GM13976 (cell line): ENCODE data around the gene OR13J1.

Source experiments
- DNase-seq: peaks from one replicate; pipeline ENCODE4 v3.0.0; 2012; ENCODE audit warnings: low spot score
- CTCF ChIP-seq: IDR thresholded peaks from 2 replicates; pipeline ENCODE4 v1.5.1; 2012; ENCODE audit warnings: borderline replicate concordance, mild to moderate bottlenecking; ENCODE audit not compliant: insufficient read depth; ENCODE audit errors: extremely low read depth, missing control alignments, control extremely low read depth
- in situ Hi-C: fragments of 300-500 bp; cut with MboI; formaldehyde crosslinking; loops from one replicate; pipeline ENCODE4 v1.12.0; 2022; ENCODE audit warnings: low sequenced_read_pairs, mixed read lengths, inconsistent platforms; ENCODE audit not compliant: unreplicated experiment

The OR13J1 gene

GRCh38 chr9:35882996-35883395, 12.8 kb upstream of the OR13J1 start:
- no peak for DNase-seq
- in situ Hi-C loops: loop anchor here (10.0 kb wide), 1 partner anchor 58 kb away; the partner anchor contains the start of genes FAM221B and TMEM8B
- TF ChIP-seq CTCF: no peak

GRCh38 chr9:35882263-35882848, 12.2 kb upstream of the OR13J1 start:
- peak; percentile 76 for DNase-seq
- TF ChIP-seq CTCF: peak; percentile 89
- in situ Hi-C loops: loop anchor here (10.0 kb wide), 1 partner anchor 58 kb away; the partner anchor contains the start of genes FAM221B and TMEM8B

- no peak for TF ChIP-seq CTCF
- in situ Hi-C loops: no loop called here
- DNase-seq: no peak
Measured at GRCh38 chr9:35872505-35872904, 2.3 kb upstream of the OR13J1 start.

GRCh38 chr9:35871545-35871944, 1.3 kb upstream of the OR13J1 start:
- no peak for DNase-seq
- no peak for TF ChIP-seq CTCF
- in situ Hi-C loops: no loop called here

GRCh38 chr9:35869621-35870216, 482 bp downstream of the OR13J1 start:
- DNase-seq: no peak
- in situ Hi-C loops: no loop called here
- no peak for TF ChIP-seq CTCF

- no peak for DNase-seq
- no peak for TF ChIP-seq CTCF
- in situ Hi-C loops: no loop called here
Measured at GRCh38 chr9:35868933-35869332, 1.3 kb downstream of the OR13J1 start.
